K562 treated with DMSO at 1 percent for 12 hours (cell line): ENCODE results near the gene RNF4. TPM values are rescaled to one million over a fixed set of nuclear protein-coding genes. Genes with fewer than 3 reads are reported as not detected.

Experiments used
- total RNA-seq: library from RNA; unstranded; fragments of 300-600 nt; gene quantifications from 2 replicates; pipeline ENCODE4 v1.2.3, GENCODE V29; 2022; ENCODE audit not compliant: insufficient read depth

The RNF4 gene
- total RNA-seq = 18.7 and 39.3 TPM in 2 replicates

GRCh38 chr4:2468456-2469191 lies at the start of gene RNF4:
TSS of gene RNF4 (plus strand) at chr4:2469106. CDS start at chr4:2490494, 21,388 bp downstream.

GRCh38 chr4:2536193-2537010 lies 67.5 kb downstream of the RNF4 start, which contains the start of gene FAM193A:
TSS of gene FAM193A (plus strand) at chr4:2536647. CDS start at chr4:2536916, 269 bp downstream.

Other genes starting within 250 kb of the RNF4 start
- gene HAUS3, start 227.0 kb upstream of the RNF4 start, total RNA-seq = 16.1 and 23.4 TPM in 2 replicates
- 1.2 and 1.8 TPM in 2 replicates for gene POLN, start 227.0 kb upstream of the RNF4 start, total RNA-seq
- 37.4 and 43.4 TPM in 2 replicates for gene MXD4, start 207.0 kb upstream of the RNF4 start, total RNA-seq
- gene ZFYVE28, start 50.5 kb upstream of the RNF4 start, total RNA-seq = 9.2 and 15.7 TPM in 2 replicates
- gene CFAP99, start 50.2 kb upstream of the RNF4 start, total RNA-seq = not detected in 2 replicates
- gene FAM193A, start 67.5 kb downstream of the RNF4 start, total RNA-seq = 5.6 and 23.5 TPM in 2 replicates